ENCODE results near the gene ITGB8. TPM values are rescaled to one million over a fixed set of nuclear protein-coding genes. Genes with fewer than 3 reads are reported as not detected.

The ITGB8 gene
- total and polyA plus RNA-seq, 4 donors, result 0.16 to 2.8 (median 0.51) TPM

DNA sequence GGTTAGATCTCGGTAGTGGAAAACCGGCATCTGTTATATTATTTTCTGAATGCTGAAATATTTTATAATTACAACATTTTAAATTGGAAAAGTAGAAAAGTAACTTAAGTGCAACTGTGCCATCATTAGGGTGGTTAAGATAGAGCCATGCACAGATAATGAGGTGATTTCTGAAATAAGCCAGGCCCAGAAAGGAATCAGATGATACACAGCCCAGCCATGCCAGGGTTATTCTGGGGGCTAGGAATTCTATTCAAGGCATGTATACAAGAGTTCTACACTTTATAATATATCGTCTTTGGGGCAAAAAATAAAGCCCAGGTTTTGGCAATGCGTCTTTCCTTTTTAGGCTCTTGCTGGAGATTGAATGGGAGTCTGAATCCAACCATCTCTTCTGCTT, 128.7 kb downstream of the ITGB8 start (continued):
- TF ChIP-seq FOXA1 (IDR thresholded peaks at IDR 0.05), result no peak

DNA sequence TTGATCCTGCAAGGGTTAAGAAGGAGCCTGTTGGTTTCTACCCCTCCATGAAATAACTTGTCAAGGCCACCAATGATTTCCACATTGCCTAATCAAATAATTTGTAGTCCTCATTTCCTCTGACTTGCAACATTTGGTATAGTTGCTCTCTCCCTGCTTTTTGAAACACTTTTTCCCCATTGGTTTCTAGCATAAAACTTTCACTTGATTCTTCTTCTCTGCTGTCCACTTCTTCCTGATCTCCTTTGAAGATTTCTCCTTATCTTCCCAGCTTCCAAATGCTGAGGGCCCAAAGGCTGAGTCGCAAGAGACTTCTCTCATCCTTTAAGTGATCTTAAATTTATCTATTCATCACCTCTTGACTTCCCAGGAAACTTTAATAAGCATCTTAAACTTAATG, 134.2 kb downstream of the ITGB8 start:
- TF ChIP-seq, protein P1, sequence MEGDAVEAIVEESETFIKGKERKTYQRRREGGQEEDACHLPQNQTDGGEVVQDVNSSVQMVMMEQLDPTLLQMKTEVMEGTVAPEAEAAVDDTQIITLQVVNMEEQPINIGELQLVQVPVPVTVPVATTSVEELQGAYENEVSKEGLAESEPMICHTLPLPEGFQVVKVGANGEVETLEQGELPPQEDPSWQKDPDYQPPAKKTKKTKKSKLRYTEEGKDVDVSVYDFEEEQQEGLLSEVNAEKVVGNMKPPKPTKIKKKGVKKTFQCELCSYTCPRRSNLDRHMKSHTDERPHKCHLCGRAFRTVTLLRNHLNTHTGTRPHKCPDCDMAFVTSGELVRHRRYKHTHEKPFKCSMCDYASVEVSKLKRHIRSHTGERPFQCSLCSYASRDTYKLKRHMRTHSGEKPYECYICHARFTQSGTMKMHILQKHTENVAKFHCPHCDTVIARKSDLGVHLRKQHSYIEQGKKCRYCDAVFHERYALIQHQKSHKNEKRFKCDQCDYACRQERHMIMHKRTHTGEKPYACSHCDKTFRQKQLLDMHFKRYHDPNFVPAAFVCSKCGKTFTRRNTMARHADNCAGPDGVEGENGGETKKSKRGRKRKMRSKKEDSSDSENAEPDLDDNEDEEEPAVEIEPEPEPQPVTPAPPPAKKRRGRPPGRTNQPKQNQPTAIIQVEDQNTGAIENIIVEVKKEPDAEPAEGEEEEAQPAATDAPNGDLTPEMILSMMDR (IDR thresholded peaks at IDR 0.05; ENCODE audit: low read depth, low read length, missing input control), result no peak
- no peak for TF ChIP-seq HNF4A (conservative IDR thresholded peaks at IDR 0.05)
- no peak for TF ChIP-seq EGR1 (IDR thresholded peaks at IDR 0.05; ENCODE audit: low read depth in 2 of 2)
- TF ChIP-seq, protein P2, sequence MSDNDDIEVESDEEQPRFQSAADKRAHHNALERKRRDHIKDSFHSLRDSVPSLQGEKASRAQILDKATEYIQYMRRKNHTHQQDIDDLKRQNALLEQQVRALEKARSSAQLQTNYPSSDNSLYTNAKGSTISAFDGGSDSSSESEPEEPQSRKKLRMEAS (IDR thresholded peaks at IDR 0.05), result no peak
- TF ChIP-seq, protein P3, sequence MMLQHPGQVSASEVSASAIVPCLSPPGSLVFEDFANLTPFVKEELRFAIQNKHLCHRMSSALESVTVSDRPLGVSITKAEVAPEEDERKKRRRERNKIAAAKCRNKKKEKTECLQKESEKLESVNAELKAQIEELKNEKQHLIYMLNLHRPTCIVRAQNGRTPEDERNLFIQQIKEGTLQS (IDR thresholded peaks at IDR 0.05), result no peak
- no peak for TF ChIP-seq RAD21 (IDR thresholded peaks at IDR 0.05)
- TF ChIP-seq JUND (IDR thresholded peaks at IDR 0.05), result no peak
- TF ChIP-seq HNF4G (IDR thresholded peaks at IDR 0.05), result no peak
- TF ChIP-seq, protein P4, sequence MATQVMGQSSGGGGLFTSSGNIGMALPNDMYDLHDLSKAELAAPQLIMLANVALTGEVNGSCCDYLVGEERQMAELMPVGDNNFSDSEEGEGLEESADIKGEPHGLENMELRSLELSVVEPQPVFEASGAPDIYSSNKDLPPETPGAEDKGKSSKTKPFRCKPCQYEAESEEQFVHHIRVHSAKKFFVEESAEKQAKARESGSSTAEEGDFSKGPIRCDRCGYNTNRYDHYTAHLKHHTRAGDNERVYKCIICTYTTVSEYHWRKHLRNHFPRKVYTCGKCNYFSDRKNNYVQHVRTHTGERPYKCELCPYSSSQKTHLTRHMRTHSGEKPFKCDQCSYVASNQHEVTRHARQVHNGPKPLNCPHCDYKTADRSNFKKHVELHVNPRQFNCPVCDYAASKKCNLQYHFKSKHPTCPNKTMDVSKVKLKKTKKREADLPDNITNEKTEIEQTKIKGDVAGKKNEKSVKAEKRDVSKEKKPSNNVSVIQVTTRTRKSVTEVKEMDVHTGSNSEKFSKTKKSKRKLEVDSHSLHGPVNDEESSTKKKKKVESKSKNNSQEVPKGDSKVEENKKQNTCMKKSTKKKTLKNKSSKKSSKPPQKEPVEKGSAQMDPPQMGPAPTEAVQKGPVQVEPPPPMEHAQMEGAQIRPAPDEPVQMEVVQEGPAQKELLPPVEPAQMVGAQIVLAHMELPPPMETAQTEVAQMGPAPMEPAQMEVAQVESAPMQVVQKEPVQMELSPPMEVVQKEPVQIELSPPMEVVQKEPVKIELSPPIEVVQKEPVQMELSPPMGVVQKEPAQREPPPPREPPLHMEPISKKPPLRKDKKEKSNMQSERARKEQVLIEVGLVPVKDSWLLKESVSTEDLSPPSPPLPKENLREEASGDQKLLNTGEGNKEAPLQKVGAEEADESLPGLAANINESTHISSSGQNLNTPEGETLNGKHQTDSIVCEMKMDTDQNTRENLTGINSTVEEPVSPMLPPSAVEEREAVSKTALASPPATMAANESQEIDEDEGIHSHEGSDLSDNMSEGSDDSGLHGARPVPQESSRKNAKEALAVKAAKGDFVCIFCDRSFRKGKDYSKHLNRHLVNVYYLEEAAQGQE (IDR thresholded peaks at IDR 0.05), result no peak
- no peak for TF ChIP-seq FOXA1 (IDR thresholded peaks at IDR 0.05)
- no peak for TF ChIP-seq NR2F2 (IDR thresholded peaks at IDR 0.05)
- no peak for TF ChIP-seq GABPA (IDR thresholded peaks at IDR 0.05 in 1 of 2, conservative IDR thresholded peaks at IDR 0.05 in 1 of 2)
- TF ChIP-seq FOXA2 (IDR thresholded peaks at IDR 0.05), result no peak
- TF ChIP-seq YY1 (IDR thresholded peaks at IDR 0.05), result no peak
- no peak for TF ChIP-seq RXRA (IDR thresholded peaks at IDR 0.05)
- TF ChIP-seq, protein P5, sequence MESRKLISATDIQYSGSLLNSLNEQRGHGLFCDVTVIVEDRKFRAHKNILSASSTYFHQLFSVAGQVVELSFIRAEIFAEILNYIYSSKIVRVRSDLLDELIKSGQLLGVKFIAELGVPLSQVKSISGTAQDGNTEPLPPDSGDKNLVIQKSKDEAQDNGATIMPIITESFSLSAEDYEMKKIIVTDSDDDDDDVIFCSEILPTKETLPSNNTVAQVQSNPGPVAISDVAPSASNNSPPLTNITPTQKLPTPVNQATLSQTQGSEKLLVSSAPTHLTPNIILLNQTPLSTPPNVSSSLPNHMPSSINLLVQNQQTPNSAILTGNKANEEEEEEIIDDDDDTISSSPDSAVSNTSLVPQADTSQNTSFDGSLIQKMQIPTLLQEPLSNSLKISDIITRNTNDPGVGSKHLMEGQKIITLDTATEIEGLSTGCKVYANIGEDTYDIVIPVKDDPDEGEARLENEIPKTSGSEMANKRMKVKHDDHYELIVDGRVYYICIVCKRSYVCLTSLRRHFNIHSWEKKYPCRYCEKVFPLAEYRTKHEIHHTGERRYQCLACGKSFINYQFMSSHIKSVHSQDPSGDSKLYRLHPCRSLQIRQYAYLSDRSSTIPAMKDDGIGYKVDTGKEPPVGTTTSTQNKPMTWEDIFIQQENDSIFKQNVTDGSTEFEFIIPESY (IDR thresholded peaks at IDR 0.05), result no peak
- TF ChIP-seq TAF1 (conservative IDR thresholded peaks at IDR 0.05), result no peak
- TF ChIP-seq SP1 (IDR thresholded peaks at IDR 0.05), result no peak

More for the DNA sequence above, 134.2 kb downstream of the ITGB8 start:
- Histone ChIP-seq H3K36me3 (ENCODE audit: control insufficient read depth in 4 of 4, insufficient read depth in 3 of 4, low read depth in 1 of 4, low read length in 3 of 4) (no peaks in the 10 kb centered on the region), H3K4me3 (ENCODE audit: low read depth in 1 of 3, low read length in 3 of 3) (no peak overlapping the region), H3K4me1 (ENCODE audit: control insufficient read depth in 4 of 4, insufficient read depth in 4 of 4, low read length in 3 of 4) (no peaks in the 10 kb centered on the region), H3K27me3 (ENCODE audit: control insufficient read depth in 4 of 4, insufficient read depth in 4 of 4, low read length in 3 of 4) (no peaks in the 10 kb centered on the region), H3K9ac (ENCODE audit: low read depth in 1 of 2, low read length in 2 of 2) (no peak overlapping the region), H3K9me3 (ENCODE audit: control insufficient read depth in 4 of 4, low read length in 3 of 4) (no peaks in the 10 kb centered on the region), H3K27ac (ENCODE audit: low read depth in 1 of 2, low read length in 2 of 2) (no peak overlapping the region)
- WGBS, result 54% methylated on average over 1 of the region's 1 CpG
- DNase-seq (ENCODE audit: low spot score), result no peak

Small RNA genes lying within 50 kb of the gene (small RNA-seq; reads per million reads assigned to genes)
- not detected for gene RF00275

Other genes starting within 250 kb of the ITGB8 start
- gene MACC1, start 113.5 kb upstream of the ITGB8 start, total RNA-seq, result 1 to 10 TPM in 1 of 2 donors, under 1 TPM in 1; 0.93 to 1.0 TPM
- under 1 TPM; 0.02 to 0.07 TPM for gene MACC1, start 113.5 kb upstream of the ITGB8 start, polyA plus RNA-seq